ENCODE results near the gene NAGPA.
"Not testable (repeated sequence)": the region's sequence is repeated elsewhere in the genome, so short reads cannot be mapped to it uniquely, and the experiment has no call there.

NAGPA gene

GRCh38 chr16:5060073-5060641 lies 26.4 kb upstream of the NAGPA start:
- DNase-seq = no peak

- DNase-seq = no peak
These were observed 25.8 kb upstream of the NAGPA start for GRCh38 chr16:5059386-5060072.

GRCh38 chr16:5058476-5058875 lies 24.7 kb upstream of the NAGPA start:
- DNase-seq = no peak

GRCh38 chr16:5056352-5056751 lies 22.6 kb upstream of the NAGPA start:
- DNase-seq = peak; percentile 1 to 62

- no peak for DNase-seq
These were observed 21.4 kb upstream of the NAGPA start for GRCh38 chr16:5054876-5055865.

GRCh38 chr16:5046914-5047313 lies 13.2 kb upstream of the NAGPA start:
- no peak for DNase-seq

- no peak for DNase-seq
These were observed 11.9 kb upstream of the NAGPA start for GRCh38 chr16:5045499-5046115.

- DNase-seq = not testable (repeated sequence)
These were observed 10.8 kb upstream of the NAGPA start for GRCh38 chr16:5044581-5044980.

GRCh38 chr16:5044011-5044540 lies 10.3 kb upstream of the NAGPA start:
- no peak for DNase-seq

- no peak for DNase-seq
These were observed 8.9 kb upstream of the NAGPA start for GRCh38 chr16:5042574-5043171.

GRCh38 chr16:5041600-5042133 lies 7.9 kb upstream of the NAGPA start:
- no peak for DNase-seq

GRCh38 chr16:5040451-5040850 lies 6.7 kb upstream of the NAGPA start:
- DNase-seq = no peak

- DNase-seq = no peak
These were observed 2.8 kb upstream of the NAGPA start for GRCh38 chr16:5036228-5037156.

- no peak for DNase-seq
These were observed 2.1 kb upstream of the NAGPA start for GRCh38 chr16:5035909-5036227.

- no peak for DNase-seq
These were observed 410 bp upstream of the NAGPA start for GRCh38 chr16:5034167-5034523.

- no peak for DNase-seq
These were observed 977 bp downstream of the NAGPA start for GRCh38 chr16:5032748-5033167.

- no peak for DNase-seq
These were observed 2.1 kb downstream of the NAGPA start for GRCh38 chr16:5031601-5032000.

GRCh38 chr16:5030251-5030870 lies 3.4 kb downstream of the NAGPA start:
- no peak for DNase-seq

GRCh38 chr16:5028950-5029475 lies 4.7 kb downstream of the NAGPA start:
- no peak for DNase-seq

GRCh38 chr16:5027575-5028235 lies 6.0 kb downstream of the NAGPA start:
- no peak for DNase-seq

Data from bone marrow (tissue), 2 donors.